ENCODE results near the gene CTNNBL1.

The CTNNBL1 gene

GRCh38 chr20:37822141-37822601 lies 128.3 kb downstream of the CTNNBL1 start:
- Histone ChIP-seq H3K4me1 (ENCODE audit: control insufficient read depth, insufficient read depth, low read depth, low read length) (peaks cover 9% of the 10 kb centered on the region), H3K27me3 (ENCODE audit: control insufficient read depth in 1 of 2, insufficient read depth in 1 of 2, low read length in 2 of 2) (no peaks in the 10 kb centered on the region), H2AK5ac (ENCODE audit: low read length, severe bottlenecking) (peak overlapping the region; percentile 61), H2BK12ac (ENCODE audit: low read length in 2 of 2) (no peak overlapping the region), H3K4me3 (ENCODE audit: insufficient read depth in 1 of 2, low read depth in 1 of 2, low read length in 2 of 2) (no peak overlapping the region), H2AFZ (ENCODE audit: low read depth, low read length) (no peak overlapping the region), H3K27ac (ENCODE audit: low read length, poor library complexity, severe bottlenecking) (peak overlapping the region; percentile 84), H3K23ac (ENCODE audit: low read length in 2 of 2) (no peak overlapping the region), H2BK5ac (ENCODE audit: low read depth, low read length, poor library complexity, severe bottlenecking) (peak overlapping the region; percentile 39), H3K36me3 (ENCODE audit: control insufficient read depth in 1 of 2, insufficient read depth in 2 of 2, low read depth in 1 of 2, low read length in 2 of 2) (peaks cover 0 to 10% of the 10 kb centered on the region in 2 experiments), H3K79me1 (replicated peaks; ENCODE audit: low read length, poor library complexity, severe bottlenecking) (peaks cover 5% of the 10 kb centered on the region), H3K4me2 (ENCODE audit: low read length, poor library complexity, severe bottlenecking) (peak overlapping the region; percentile 23), H2BK120ac (ENCODE audit: low read depth, low read length) (no peak overlapping the region), H4K8ac (ENCODE audit: low read length) (no peak overlapping the region), H3K14ac (ENCODE audit: low read length in 2 of 2) (no peak overlapping the region), H3K9me3 (ENCODE audit: control insufficient read depth, low read length) (no peaks in the 10 kb centered on the region), H3K18ac (ENCODE audit: low read depth in 1 of 2, low read length in 2 of 2) (no peak overlapping the region), H2BK15ac (ENCODE audit: low read depth, poor library complexity, severe bottlenecking) (no peak overlapping the region), H4K91ac (ENCODE audit: low read length) (no peak overlapping the region), H3K9ac (ENCODE audit: low read length) (peak overlapping the region; percentile 71), H3K4ac (ENCODE audit: low read depth in 1 of 2, low read length in 2 of 2) (no peak overlapping the region)
- WGBS, result 69% methylated on average over 5 of the region's 6 CpGs
- peak; percentile 87 for DNase-seq

- Histone ChIP-seq H3K36me3 (ENCODE audit: control insufficient read depth in 1 of 2, insufficient read depth in 2 of 2, low read depth in 1 of 2, low read length in 2 of 2) (peaks cover 0 to 14% of the 10 kb centered on the region in 2 experiments), H3K23ac (ENCODE audit: low read length in 2 of 2) (no peak overlapping the region), H2BK5ac (ENCODE audit: low read depth, low read length, poor library complexity, severe bottlenecking) (no peak overlapping the region), H2AK5ac (ENCODE audit: low read length, severe bottlenecking) (peak overlapping the region; percentile 47), H3K4ac (ENCODE audit: low read depth in 1 of 2, low read length in 2 of 2) (no peak overlapping the region), H2BK15ac (ENCODE audit: low read depth, poor library complexity, severe bottlenecking) (no peak overlapping the region), H3K27ac (ENCODE audit: low read length, poor library complexity, severe bottlenecking) (no peak overlapping the region), H3K4me1 (ENCODE audit: control insufficient read depth, insufficient read depth, low read depth, low read length) (peaks cover 9% of the 10 kb centered on the region), H2BK120ac (ENCODE audit: low read depth, low read length) (no peak overlapping the region), H3K18ac (ENCODE audit: low read depth in 1 of 2, low read length in 2 of 2) (no peak overlapping the region), H4K91ac (ENCODE audit: low read length) (no peak overlapping the region), H3K14ac (ENCODE audit: low read length in 2 of 2) (no peak overlapping the region), H4K8ac (ENCODE audit: low read length) (no peak overlapping the region), H2BK12ac (ENCODE audit: low read length in 2 of 2) (no peak overlapping the region), H3K9ac (ENCODE audit: low read length) (no peak overlapping the region), H3K4me2 (ENCODE audit: low read length, poor library complexity, severe bottlenecking) (no peak overlapping the region), H2AFZ (ENCODE audit: low read depth, low read length) (no peak overlapping the region), H3K79me1 (replicated peaks; ENCODE audit: low read length, poor library complexity, severe bottlenecking) (peaks cover 7% of the 10 kb centered on the region), H3K27me3 (ENCODE audit: control insufficient read depth in 1 of 2, insufficient read depth in 1 of 2, low read length in 2 of 2) (no peaks in the 10 kb centered on the region), H3K9me3 (ENCODE audit: control insufficient read depth, low read length) (no peaks in the 10 kb centered on the region), H3K4me3 (ENCODE audit: insufficient read depth in 1 of 2, low read depth in 1 of 2, low read length in 2 of 2) (no peak overlapping the region)
- DNase-seq, result peak; percentile 48
- 76% methylated on average over 6 of the region's 6 CpGs for WGBS
Observed at GRCh38 chr20:37823296-37823980, 129.6 kb downstream of the CTNNBL1 start.

- Histone ChIP-seq H3K27me3 (ENCODE audit: control insufficient read depth in 1 of 2, insufficient read depth in 1 of 2, low read length in 2 of 2) (no peaks in the 10 kb centered on the region), H3K9me3 (ENCODE audit: control insufficient read depth, low read length) (no peaks in the 10 kb centered on the region), H3K36me3 (ENCODE audit: control insufficient read depth in 1 of 2, insufficient read depth in 2 of 2, low read depth in 1 of 2, low read length in 2 of 2) (peaks cover 2 to 9% of the 10 kb centered on the region in 2 experiments), H2BK120ac (ENCODE audit: low read depth, low read length) (no peak overlapping the region), H3K4me3 (ENCODE audit: insufficient read depth in 1 of 2, low read depth in 1 of 2, low read length in 2 of 2) (no peak overlapping the region), H3K4me2 (ENCODE audit: low read length, poor library complexity, severe bottlenecking) (no peak overlapping the region), H2AFZ (ENCODE audit: low read depth, low read length) (no peak overlapping the region), H3K23ac (ENCODE audit: low read length in 2 of 2) (peak overlapping the region in 1 of 2 experiments; percentile 64), H4K91ac (ENCODE audit: low read length) (no peak overlapping the region), H3K4me1 (ENCODE audit: control insufficient read depth, insufficient read depth, low read depth, low read length) (peaks cover 6% of the 10 kb centered on the region), H3K9ac (ENCODE audit: low read length) (no peak overlapping the region), H2BK15ac (ENCODE audit: low read depth, poor library complexity, severe bottlenecking) (no peak overlapping the region), H3K4ac (ENCODE audit: low read depth in 1 of 2, low read length in 2 of 2) (no peak overlapping the region), H2BK12ac (ENCODE audit: low read length in 2 of 2) (no peak overlapping the region), H3K18ac (ENCODE audit: low read depth in 1 of 2, low read length in 2 of 2) (no peak overlapping the region), H4K8ac (ENCODE audit: low read length) (no peak overlapping the region), H3K27ac (ENCODE audit: low read length, poor library complexity, severe bottlenecking) (no peak overlapping the region), H3K79me1 (replicated peaks; ENCODE audit: low read length, poor library complexity, severe bottlenecking) (peaks cover 15% of the 10 kb centered on the region), H3K14ac (ENCODE audit: low read length in 2 of 2) (no peak overlapping the region), H2BK5ac (ENCODE audit: low read depth, low read length, poor library complexity, severe bottlenecking) (no peak overlapping the region), H2AK5ac (ENCODE audit: low read length, severe bottlenecking) (no peak overlapping the region)
- DNase-seq, result no peak
- over 99% methylated on average over 3 of the region's 3 CpGs for WGBS
Observed at GRCh38 chr20:37827605-37828004, 133.8 kb downstream of the CTNNBL1 start.

GRCh38 chr20:37828684-37829083 lies 134.9 kb downstream of the CTNNBL1 start:
- Histone ChIP-seq H3K36me3 (ENCODE audit: control insufficient read depth in 1 of 2, insufficient read depth in 2 of 2, low read depth in 1 of 2, low read length in 2 of 2) (peaks cover 2 to 9% of the 10 kb centered on the region in 2 experiments), H3K23ac (ENCODE audit: low read length in 2 of 2) (no peak overlapping the region), H2BK5ac (ENCODE audit: low read depth, low read length, poor library complexity, severe bottlenecking) (no peak overlapping the region), H3K4me3 (ENCODE audit: insufficient read depth in 1 of 2, low read depth in 1 of 2, low read length in 2 of 2) (no peak overlapping the region), H3K9ac (ENCODE audit: low read length) (no peak overlapping the region), H3K27me3 (ENCODE audit: control insufficient read depth in 1 of 2, insufficient read depth in 1 of 2, low read length in 2 of 2) (no peaks in the 10 kb centered on the region), H3K9me3 (ENCODE audit: control insufficient read depth, low read length) (no peaks in the 10 kb centered on the region), H4K91ac (ENCODE audit: low read length) (no peak overlapping the region), H3K14ac (ENCODE audit: low read length in 2 of 2) (no peak overlapping the region), H4K8ac (ENCODE audit: low read length) (no peak overlapping the region), H3K4me1 (ENCODE audit: control insufficient read depth, insufficient read depth, low read depth, low read length) (peaks cover under 1% of the 10 kb centered on the region), H2BK120ac (ENCODE audit: low read depth, low read length) (no peak overlapping the region), H3K79me1 (replicated peaks; ENCODE audit: low read length, poor library complexity, severe bottlenecking) (peaks cover 19% of the 10 kb centered on the region), H3K18ac (ENCODE audit: low read depth in 1 of 2, low read length in 2 of 2) (no peak overlapping the region), H2AFZ (ENCODE audit: low read depth, low read length) (no peak overlapping the region), H2BK15ac (ENCODE audit: low read depth, poor library complexity, severe bottlenecking) (no peak overlapping the region), H3K4ac (ENCODE audit: low read depth in 1 of 2, low read length in 2 of 2) (no peak overlapping the region), H3K27ac (ENCODE audit: low read length, poor library complexity, severe bottlenecking) (no peak overlapping the region), H2AK5ac (ENCODE audit: low read length, severe bottlenecking) (no peak overlapping the region), H3K4me2 (ENCODE audit: low read length, poor library complexity, severe bottlenecking) (no peak overlapping the region), H2BK12ac (ENCODE audit: low read length in 2 of 2) (no peak overlapping the region)
- WGBS, result 96% methylated on average over 4 of the region's 4 CpGs
- no peak for DNase-seq

Measured in mesenchymal stem cell (in vitro differentiated cells and primary cell).